ENCODE measurements around the gene ZNF687.

Gene ZNF687

GRCh38 chr1:151281225-151281968, 702 bp upstream of the ZNF687 start:
- TF ChIP-seq CTCF (IDR thresholded peaks at IDR 0.05; ENCODE audit: extremely low read depth, insufficient read depth, missing control alignments): no peak
- peak; percentile 90 for DNase-seq (ENCODE audit: low spot score)
- in situ Hi-C loops (cut with MboI; ENCODE audit: low pct_unique_long_range_greater_than_20kb, low sequenced_read_pairs, unreplicated experiment): no loop called here

- no peak for TF ChIP-seq CTCF (IDR thresholded peaks at IDR 0.05; ENCODE audit: extremely low read depth, insufficient read depth, missing control alignments)
- in situ Hi-C loops (cut with MboI; ENCODE audit: low pct_unique_long_range_greater_than_20kb, low sequenced_read_pairs, unreplicated experiment): no loop called here
- DNase-seq (ENCODE audit: low spot score): peak; percentile 56
Observed at GRCh38 chr1:151282883-151283725, 1.0 kb downstream of the ZNF687 start.

- no peak for TF ChIP-seq CTCF (IDR thresholded peaks at IDR 0.05; ENCODE audit: extremely low read depth, insufficient read depth, missing control alignments)
- in situ Hi-C loops (cut with MboI; ENCODE audit: low pct_unique_long_range_greater_than_20kb, low sequenced_read_pairs, unreplicated experiment): no loop called here
- DNase-seq (ENCODE audit: low spot score): no peak
Observed at GRCh38 chr1:151284013-151284577, 2.0 kb downstream of the ZNF687 start.

- DNase-seq (ENCODE audit: low spot score): no peak
- TF ChIP-seq CTCF (IDR thresholded peaks at IDR 0.05; ENCODE audit: extremely low read depth, insufficient read depth, missing control alignments): no peak
- in situ Hi-C loops (cut with MboI; ENCODE audit: low pct_unique_long_range_greater_than_20kb, low sequenced_read_pairs, unreplicated experiment): no loop called here
Observed at GRCh38 chr1:151286619-151287340, 4.7 kb downstream of the ZNF687 start.

- in situ Hi-C loops (cut with MboI; ENCODE audit: low pct_unique_long_range_greater_than_20kb, low sequenced_read_pairs, unreplicated experiment): no loop called here
- no peak for DNase-seq (ENCODE audit: low spot score)
- TF ChIP-seq CTCF (IDR thresholded peaks at IDR 0.05; ENCODE audit: extremely low read depth, insufficient read depth, missing control alignments): no peak
Observed at GRCh38 chr1:151287341-151287699, 5.2 kb downstream of the ZNF687 start.

Measured in GM13977 (cell line).